ENCODE results near the gene PSAP.

GRCh38 chr10:71842856-71843686 is 8.0 kb downstream of the PSAP start:
- TF ChIP-seq CTCF (IDR thresholded peaks at IDR 0.05) (no peak), EZH2phosphoT487 (IDR thresholded peaks at IDR 0.05) (no peak), EZH2 (IDR thresholded peaks at IDR 0.05) (no peak)
